ENCODE data around the gene PROSER3. TPM values are rescaled to one million over a fixed set of nuclear protein-coding genes. Genes with fewer than 3 reads are reported as not detected.
A peak's percentile ranks its signal among the peaks of the same experiment; 100 is the strongest.

PROSER3 gene
- total and polyA plus RNA-seq, 9 of the 15 experiments (the other 6 are each of a cell fraction or from before 2014, with no cell fraction given): 1.0 to 39.5 (median 5.1) TPM

GRCh38 chr19:35717665-35718344 is 40.2 kb upstream of the PROSER3 start, which contains the start of gene KMT2B (continued):
- TF ChIP-seq ZNF586 (CRISPR knock-in tag; conservative IDR thresholded peaks at IDR 0.05) (no peak), FOSL1 (tag; conservative IDR thresholded peaks at IDR 0.05) (peak; percentile 31; the same call in 1 of the 2 replicates), ZNF282 (CRISPR knock-in tag; IDR thresholded peaks at IDR 0.05) (no peak), ZNF347 (CRISPR knock-in tag; IDR thresholded peaks at IDR 0.05; ENCODE audit: low read depth) (no peak), MAZ (CRISPR knock-in tag; conservative IDR thresholded peaks at IDR 0.05 in 1 of 2, IDR thresholded peaks at IDR 0.05 in 1 of 2) (peak in 1 of 2 experiments; percentile 10), CREM (IDR thresholded peaks at IDR 0.05; ENCODE audit: low read depth) (peak; percentile 88), HNRNPK (IDR thresholded peaks at IDR 0.05; ENCODE audit: low read depth, low read length, poor library complexity, severe bottlenecking) (no peak), NR0B1 (IDR thresholded peaks at IDR 0.05; ENCODE audit: partially characterized antibody) (no peak), HINFP (tag; conservative IDR thresholded peaks at IDR 0.05; ENCODE audit: low read depth) (no peak), ZBTB8A (IDR thresholded peaks at IDR 0.05; ENCODE audit: partially characterized antibody) (no peak), PRMT5 (CRISPR knock-in tag; IDR thresholded peaks at IDR 0.05) (no peak), RBM25 (IDR thresholded peaks at IDR 0.05; ENCODE audit: low read depth, low read length, severe bottlenecking) (no peak), SP1 (CRISPR knock-in tag; IDR thresholded peaks at IDR 0.05) (no peak), RBBP5 (IDR thresholded peaks at IDR 0.05; ENCODE audit: borderline replicate concordance, insufficient read depth, low read length, poor library complexity, severe bottlenecking) (peak; percentile 42), NFE2L1 (tag; IDR thresholded peaks at IDR 0.05; ENCODE audit: borderline replicate concordance, low read depth) (no peak), BCLAF1 (IDR thresholded peaks at IDR 0.05; ENCODE audit: borderline replicate concordance in 1 of 2, control insufficient read depth in 1 of 2, low read depth in 2 of 2, low read length in 1 of 2) (0 out of 4 replicates have a peak, but pooled peaks of 1 of the 2 experiments have one; percentile 10), SRF (CRISPR knock-in tag; IDR thresholded peaks at IDR 0.05) (no peak), FOXJ2 (tag; IDR thresholded peaks at IDR 0.05) (peak; percentile 14), ZNF121 (CRISPR knock-in tag; conservative IDR thresholded peaks at IDR 0.05) (no peak)

Data from K562 (cell line).